HG03342 (cell line): Measurements from ENCODE around the gene GNL2.
"Not testable (repeated sequence)": the region's sequence is repeated elsewhere in the genome, so short reads cannot be mapped to it uniquely, and the experiment has no call there.

Experiments
- ATAC-seq: cut with Tn5 transposase; IDR thresholded peaks from one replicate; pipeline ENCODE4 v1.9.1; 2021; ENCODE audit warnings: mild to moderate bottlenecking, moderate library complexity; ENCODE audit not compliant: unreplicated experiment

Gene GNL2

GRCh38 chr1:37609002-37609401 is 13.3 kb upstream of the GNL2 start:
- no peak for ATAC-seq

- ATAC-seq: no peak
These were observed 10.9 kb upstream of the GNL2 start for GRCh38 chr1:37606481-37607263.

- no peak for ATAC-seq
These were observed 10.2 kb upstream of the GNL2 start for GRCh38 chr1:37605806-37606474.

DNA sequence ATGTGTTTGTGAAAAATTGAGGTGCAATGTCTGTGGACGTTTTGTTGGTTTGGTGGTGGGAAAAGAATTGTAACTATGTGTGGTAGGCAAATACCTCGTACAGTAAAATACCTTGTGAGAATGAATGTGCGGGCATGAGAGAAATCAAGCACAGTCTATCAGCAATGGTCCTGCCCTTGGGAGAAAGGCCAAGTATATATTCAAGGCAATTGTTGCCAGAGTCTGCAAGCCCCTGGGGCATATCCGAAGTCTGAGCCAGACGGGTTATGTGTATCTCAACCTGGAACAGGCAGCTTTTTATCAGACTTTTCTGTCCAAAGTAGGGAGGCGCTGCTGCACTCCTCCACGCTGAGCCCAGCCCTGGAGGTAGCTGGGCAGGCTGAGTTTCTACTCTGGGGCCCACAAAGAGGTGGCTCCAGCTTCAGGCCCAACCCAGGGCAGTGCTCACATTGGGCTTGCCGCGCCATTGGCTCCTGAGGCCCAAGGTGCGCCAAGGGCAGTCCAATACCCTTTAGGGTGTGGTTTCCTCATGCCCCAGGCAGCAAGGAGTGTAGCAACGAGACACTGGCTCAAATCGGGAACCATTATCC is 9.4 kb upstream of the GNL2 start:
- ATAC-seq: no peak

DNA sequence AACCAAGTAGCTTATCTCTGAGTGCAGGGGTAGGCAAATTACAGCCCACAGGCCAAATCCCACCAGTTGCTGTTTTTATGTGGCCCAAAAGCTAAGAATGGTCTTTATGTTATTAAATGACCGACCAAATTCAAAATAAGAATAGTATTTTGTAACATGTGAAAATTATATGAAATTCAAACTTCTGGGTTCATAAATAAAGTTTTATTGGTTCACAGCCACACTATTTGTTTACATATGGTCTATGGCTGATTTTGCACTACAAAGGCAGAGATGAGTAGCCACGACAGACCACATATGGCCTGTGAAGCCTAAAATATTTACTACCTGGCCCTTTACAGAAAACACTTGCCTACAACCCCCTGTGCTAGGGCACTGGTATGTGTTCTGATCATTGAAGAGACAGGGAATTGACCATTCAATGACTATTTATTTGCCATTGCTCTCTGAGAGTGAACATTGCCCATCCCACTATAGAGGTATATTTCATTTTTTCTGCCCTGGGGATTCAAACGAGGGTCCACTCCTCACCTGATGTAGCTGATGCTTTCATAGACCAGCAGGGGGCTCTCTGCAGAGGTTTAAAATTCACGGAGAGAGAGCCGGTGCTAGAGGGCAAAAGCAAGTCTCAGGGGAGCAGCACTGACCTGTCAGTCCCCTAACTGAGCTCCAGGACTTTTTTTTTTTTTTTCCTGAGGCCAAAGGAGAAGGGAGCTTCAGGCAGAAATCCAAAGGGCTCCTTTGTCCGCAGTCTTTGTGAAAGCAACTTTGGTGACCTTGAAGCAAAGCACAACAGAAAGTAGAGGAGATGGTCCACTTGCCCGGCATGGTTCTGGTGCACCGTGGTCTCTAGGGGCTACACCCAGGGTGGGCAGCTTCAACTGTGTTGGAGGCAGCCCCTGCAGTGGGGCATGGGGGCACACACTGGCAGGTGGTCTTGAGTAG is 7.3 kb upstream of the GNL2 start:
- no peak for ATAC-seq

- ATAC-seq: no peak
These were observed 5.7 kb upstream of the GNL2 start for GRCh38 chr1:37601441-37601840.

DNA sequence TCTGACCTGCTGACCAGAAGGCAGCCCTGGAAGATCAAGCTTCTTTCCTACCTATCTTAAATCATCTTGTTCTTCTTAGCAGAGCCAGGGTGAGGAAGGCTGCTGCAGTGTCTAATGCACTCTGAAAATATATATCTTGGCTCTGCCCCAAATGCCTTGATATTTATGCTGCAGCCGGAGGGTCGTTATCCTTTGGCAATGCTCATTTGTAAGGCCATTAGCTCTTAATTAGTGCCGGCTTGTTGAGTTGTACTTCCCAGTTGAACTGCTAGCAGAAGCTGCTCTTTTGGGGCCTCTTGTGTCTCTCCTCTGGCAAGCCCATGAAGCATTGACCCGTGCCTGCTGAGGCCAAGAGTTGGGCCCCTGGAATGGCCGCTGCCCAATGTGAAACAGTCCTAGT is 4.2 kb upstream of the GNL2 start:
- ATAC-seq: no peak

GRCh38 chr1:37596182-37596667 is 488 bp upstream of the GNL2 start:
- ATAC-seq: no peak

DNA sequence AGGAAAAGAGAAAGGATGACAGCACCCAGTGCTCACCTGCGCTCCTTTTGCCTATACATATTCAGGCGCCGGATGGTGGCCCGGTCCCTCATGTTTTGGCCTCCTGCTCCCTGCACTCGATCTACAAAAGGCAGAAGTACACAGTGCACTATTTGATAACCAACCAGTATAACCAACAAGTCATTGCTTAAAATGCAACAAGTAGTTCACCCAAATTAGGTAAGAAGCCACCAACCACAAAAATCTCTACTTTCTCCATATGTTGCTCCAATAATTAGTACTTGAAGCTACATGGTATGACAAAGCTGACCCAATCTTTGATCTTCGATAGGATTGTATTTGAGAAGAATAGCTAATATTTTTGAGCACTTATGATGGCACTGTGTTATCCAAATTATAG is 2.0 kb downstream of the GNL2 start:
- no peak for ATAC-seq

- ATAC-seq: no peak
These were observed 6.8 kb downstream of the GNL2 start for GRCh38 chr1:37588939-37589338.

- not testable (repeated sequence) for ATAC-seq
These were observed 11.2 kb downstream of the GNL2 start for GRCh38 chr1:37584544-37584943.

DNA sequence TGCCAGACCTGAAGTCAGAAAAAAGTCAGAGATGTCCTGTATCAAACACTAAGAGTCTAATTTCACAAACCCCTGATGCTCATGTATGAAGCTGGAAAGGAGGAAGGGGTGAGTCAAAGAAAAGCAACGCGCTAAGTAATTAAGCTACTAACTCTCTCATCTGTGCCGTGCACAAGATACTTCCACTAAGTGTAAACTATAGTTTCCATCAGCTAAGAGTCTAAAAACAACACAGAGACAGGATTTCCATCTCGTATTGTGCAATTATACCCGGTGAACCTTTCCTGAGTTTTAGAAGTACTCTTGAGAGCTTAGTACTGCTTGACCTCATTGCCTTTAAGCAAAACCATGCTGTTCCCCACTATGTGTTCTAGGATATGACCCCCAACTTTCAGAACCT is 20.0 kb downstream of the GNL2 start:
- no peak for ATAC-seq

DNA sequence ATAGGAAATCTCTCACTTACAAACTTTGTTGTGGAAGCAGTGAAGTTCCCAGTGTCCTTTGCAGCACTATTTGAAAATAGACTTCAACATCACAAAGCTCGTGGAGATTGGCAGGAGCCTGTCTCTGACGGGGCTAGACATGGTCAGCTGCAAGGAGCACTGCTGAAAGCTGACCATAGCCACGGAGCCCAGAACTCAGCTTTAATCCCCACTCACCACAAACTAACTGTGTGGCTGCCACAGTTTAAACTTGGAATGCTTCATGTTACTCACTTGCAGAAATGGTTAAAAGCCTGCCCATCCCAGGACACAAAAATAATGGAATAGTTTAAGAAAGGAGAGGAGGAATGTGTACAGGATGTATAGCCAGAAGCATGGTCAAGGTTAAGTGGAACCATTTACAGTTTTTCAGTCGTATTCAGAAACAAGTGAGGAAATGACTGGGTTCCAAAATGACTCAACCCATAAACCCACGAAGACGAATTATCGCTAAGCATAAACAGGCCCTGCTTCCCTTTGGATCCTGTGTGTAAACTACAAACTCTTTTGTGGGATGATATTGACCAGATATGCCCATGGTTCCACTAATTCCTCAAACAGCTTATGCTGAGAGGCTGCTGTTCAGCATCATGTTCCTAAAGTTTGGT is 20.8 kb downstream of the GNL2 start:
- no peak for ATAC-seq

DNA sequence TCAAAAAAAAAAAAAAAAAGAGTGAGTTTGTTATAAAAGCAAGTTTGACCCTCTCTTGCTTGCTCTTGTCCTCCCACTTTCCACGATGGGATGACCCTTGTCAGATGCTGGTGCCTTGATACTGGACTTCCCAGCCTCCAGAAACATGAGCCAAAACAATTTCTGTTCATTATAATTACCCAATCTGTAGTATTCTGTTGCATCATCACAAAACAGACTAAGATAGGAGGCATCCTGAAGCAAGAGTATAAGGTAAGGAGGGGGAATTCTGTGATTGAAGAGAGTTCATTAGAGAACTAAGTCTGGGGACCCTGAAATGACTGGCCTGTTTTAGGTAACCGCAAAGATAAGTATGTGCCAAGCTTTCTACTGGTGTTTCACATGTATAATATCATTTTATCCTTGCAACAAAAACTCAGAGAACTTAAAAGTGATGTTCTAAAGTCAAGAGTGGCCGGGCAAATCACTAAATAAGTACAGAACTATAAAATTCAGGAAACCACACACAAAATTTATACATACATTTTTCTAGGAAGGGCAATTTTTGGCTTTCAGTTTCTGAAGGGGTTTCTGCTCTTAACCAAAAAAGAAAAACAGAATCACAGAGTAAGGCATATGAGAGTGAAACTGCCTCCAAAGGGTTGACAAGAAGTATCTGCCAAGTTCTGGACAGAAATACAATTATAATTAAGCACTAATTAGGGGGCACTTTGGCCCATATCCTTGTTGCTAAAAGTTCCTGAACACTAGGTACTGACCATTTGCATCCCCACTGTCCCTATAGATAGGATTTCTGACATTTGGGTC is 25.0 kb downstream of the GNL2 start:
- ATAC-seq: no peak

DNA sequence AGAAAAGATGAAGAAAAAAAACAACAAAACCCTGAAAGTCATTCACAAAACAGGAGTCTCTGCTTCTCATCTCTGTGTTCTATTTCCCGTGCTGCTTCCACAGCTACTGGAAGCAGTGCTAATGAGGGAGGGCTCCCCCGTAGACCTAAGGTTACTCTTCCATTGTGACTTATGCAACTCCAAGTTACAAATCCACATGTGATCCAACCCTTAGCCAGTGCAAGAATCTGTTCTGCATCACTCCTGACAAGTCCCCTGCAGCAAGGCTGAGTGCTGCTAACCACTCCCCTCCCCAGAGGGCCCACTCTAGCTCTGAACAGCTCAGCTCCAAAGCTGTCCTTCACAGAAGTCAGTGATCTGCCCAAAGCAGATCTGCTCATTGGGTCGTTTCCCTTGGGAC is 28.7 kb downstream of the GNL2 start:
- no peak for ATAC-seq

- no peak for ATAC-seq
These were observed 30.8 kb downstream of the GNL2 start for GRCh38 chr1:37564892-37565291.

DNA sequence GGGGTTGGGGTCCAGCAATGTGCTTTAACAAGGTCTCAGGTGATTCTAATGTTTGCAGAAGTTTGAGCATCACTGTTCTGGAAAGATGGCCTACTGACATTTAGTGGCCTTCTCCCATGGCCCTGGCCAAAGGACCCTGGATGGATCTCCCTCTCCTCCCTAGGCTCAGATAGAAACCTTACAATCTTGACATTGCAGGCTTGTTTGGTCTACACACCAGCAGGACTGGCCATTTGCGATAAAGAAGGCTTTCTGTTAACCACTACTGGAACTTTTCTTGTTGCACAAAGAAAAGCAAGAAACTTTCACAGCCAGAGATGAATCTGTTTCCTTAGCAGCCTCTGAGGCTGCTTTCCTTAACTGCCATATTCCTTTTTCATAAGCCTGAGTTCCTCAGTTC is 32.8 kb downstream of the GNL2 start:
- no peak for ATAC-seq

GRCh38 chr1:37561133-37562132 is 34.3 kb downstream of the GNL2 start:
- ATAC-seq: no peak
